ENCODE measurements around the gene JAKMIP3.

DNA sequence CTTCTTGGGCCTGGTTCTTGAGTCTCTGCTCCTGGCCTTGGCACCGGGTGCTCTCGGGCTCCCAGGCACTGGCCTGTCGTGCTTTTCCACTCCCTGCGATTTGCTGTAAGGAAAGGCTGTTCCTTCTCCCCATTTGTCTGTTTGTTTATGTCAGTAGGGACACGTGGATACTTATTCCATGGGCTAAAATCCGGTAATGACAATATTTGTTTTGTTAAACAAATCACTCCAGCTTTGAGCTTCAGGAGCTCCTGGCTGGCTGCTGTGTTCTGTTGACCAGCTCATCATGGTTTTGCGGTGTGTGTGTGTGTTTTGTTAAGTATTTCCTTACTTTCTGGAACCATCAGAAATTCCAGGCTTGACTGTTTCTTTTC, 17.5 kb upstream of the JAKMIP3 start:
- no peak for TF ChIP-seq CTCF (IDR thresholded peaks at IDR 0.05)
- TF ChIP-seq POLR2A (IDR thresholded peaks at IDR 0.05), result no peak

All from uterus (tissue), 2 donors.